Measurements from ENCODE around the gene RNF112. TPM values are rescaled to one million over a fixed set of nuclear protein-coding genes. Genes with fewer than 3 reads are reported as not detected.

RNF112 gene
- total RNA-seq, 1 experiment from 2014 or later: 0.09 TPM

DNA sequence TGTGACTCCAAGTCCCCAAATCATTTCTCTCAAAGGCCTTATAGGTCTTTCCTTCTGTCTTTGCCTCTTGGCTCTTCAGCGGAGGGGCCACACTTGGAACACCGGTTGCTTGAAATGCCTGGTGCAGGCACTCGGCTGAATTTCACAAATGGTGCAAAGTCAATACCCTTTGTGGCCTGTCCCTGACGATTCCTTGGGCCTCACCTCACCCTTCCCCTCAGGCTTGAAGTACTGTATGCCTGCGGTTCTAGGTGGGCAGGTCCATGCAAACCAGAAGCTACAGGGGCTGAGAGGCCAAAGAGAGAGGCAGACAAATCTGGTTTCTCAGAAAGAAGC lies 44.4 kb upstream of the RNF112 start:
- POLR2A ChIA-PET (ENCODE audit: low non-redundant PET): interaction anchor here (1.3 kb wide), 1 partner anchor 21 kb away, joined by 6 read pairs; no protein-coding TSS in a partner anchor
- intact Hi-C loops (cut with micrococcal nuclease; ENCODE audit: unreplicated experiment): no loop called here
- CTCF ChIA-PET: no interaction called here

DNA sequence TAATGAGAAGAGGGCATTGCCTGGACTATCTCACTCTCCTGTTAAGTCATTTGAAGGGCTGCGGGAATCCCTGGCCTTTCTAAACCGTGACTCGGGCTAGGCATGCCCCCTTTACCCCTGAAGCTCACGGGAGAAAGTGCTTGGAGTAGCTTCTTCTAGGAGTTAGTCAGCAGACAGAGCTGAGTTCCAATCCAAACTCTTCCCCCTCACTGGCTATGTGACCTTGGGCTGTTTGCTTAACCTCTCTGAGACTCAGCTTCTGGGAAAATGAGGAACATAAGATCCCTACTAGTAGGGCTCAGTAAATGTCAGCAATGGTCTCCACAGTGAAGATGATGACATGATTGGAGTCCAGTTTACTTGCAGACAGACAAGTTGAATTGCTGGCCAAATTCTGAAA lies 42.8 kb upstream of the RNF112 start:
- no peaks in the 10 kb centered on the region for H3K27me3 ChIP-seq (replicated peaks; ENCODE audit: insufficient read depth, low read depth, low read length, poor library complexity)
- DNase-seq (ENCODE audit: low spot score): no peak
- H3K9me3 ChIP-seq (ENCODE audit: low read depth, low read length, poor library complexity, severe bottlenecking): no peaks in the 10 kb centered on the region
- H3K36me3 ChIP-seq (ENCODE audit: insufficient read depth, low read length, poor library complexity, severe bottlenecking): no peaks in the 10 kb centered on the region
- peaks cover 12% of the 10 kb centered on the region for H3K4me1 ChIP-seq (ENCODE audit: insufficient read depth, low read length, poor library complexity, severe bottlenecking)
- TF ChIP-seq EZH2 (IDR thresholded peaks at IDR 0.05; ENCODE audit: borderline replicate concordance, low read depth, low read length, poor library complexity, severe bottlenecking): no peak
- TF ChIP-seq, protein P1, sequence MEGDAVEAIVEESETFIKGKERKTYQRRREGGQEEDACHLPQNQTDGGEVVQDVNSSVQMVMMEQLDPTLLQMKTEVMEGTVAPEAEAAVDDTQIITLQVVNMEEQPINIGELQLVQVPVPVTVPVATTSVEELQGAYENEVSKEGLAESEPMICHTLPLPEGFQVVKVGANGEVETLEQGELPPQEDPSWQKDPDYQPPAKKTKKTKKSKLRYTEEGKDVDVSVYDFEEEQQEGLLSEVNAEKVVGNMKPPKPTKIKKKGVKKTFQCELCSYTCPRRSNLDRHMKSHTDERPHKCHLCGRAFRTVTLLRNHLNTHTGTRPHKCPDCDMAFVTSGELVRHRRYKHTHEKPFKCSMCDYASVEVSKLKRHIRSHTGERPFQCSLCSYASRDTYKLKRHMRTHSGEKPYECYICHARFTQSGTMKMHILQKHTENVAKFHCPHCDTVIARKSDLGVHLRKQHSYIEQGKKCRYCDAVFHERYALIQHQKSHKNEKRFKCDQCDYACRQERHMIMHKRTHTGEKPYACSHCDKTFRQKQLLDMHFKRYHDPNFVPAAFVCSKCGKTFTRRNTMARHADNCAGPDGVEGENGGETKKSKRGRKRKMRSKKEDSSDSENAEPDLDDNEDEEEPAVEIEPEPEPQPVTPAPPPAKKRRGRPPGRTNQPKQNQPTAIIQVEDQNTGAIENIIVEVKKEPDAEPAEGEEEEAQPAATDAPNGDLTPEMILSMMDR (conservative IDR thresholded peaks at IDR 0.05; ENCODE audit: low read depth, low read length): no peak
- no peak overlapping the region for H3K4me3 ChIP-seq (ENCODE audit: low read depth, low read length, poor library complexity, severe bottlenecking)
- no peak overlapping the region for H3K27ac ChIP-seq (ENCODE audit: low read depth, low read length, poor library complexity, severe bottlenecking)
- CTCF ChIA-PET: no interaction called here
- BruUV-seq (replicated peaks): no TSS peak
- intact Hi-C loops (cut with micrococcal nuclease; ENCODE audit: unreplicated experiment): no loop called here
- POLR2A ChIA-PET (ENCODE audit: low non-redundant PET): no interaction called here

More for the DNA sequence above, 44.4 kb upstream of the RNF112 start:
- no peak for DNase-seq (ENCODE audit: low spot score)
- no peaks in the 10 kb centered on the region for H3K36me3 ChIP-seq (ENCODE audit: insufficient read depth, low read length, poor library complexity, severe bottlenecking)
- H3K27ac ChIP-seq (ENCODE audit: low read depth, low read length, poor library complexity, severe bottlenecking): no peak overlapping the region
- no TSS peak for BruUV-seq (replicated peaks)
- H3K4me1 ChIP-seq (ENCODE audit: insufficient read depth, low read length, poor library complexity, severe bottlenecking): peaks cover 18% of the 10 kb centered on the region
- TF ChIP-seq, protein P1 (conservative IDR thresholded peaks at IDR 0.05; ENCODE audit: low read depth, low read length): no peak
- no peak for TF ChIP-seq EZH2 (IDR thresholded peaks at IDR 0.05; ENCODE audit: borderline replicate concordance, low read depth, low read length, poor library complexity, severe bottlenecking)
- H3K4me3 ChIP-seq (ENCODE audit: low read depth, low read length, poor library complexity, severe bottlenecking): no peak overlapping the region
- no peaks in the 10 kb centered on the region for H3K27me3 ChIP-seq (replicated peaks; ENCODE audit: insufficient read depth, low read depth, low read length, poor library complexity)
- no peaks in the 10 kb centered on the region for H3K9me3 ChIP-seq (ENCODE audit: low read depth, low read length, poor library complexity, severe bottlenecking)

DNA sequence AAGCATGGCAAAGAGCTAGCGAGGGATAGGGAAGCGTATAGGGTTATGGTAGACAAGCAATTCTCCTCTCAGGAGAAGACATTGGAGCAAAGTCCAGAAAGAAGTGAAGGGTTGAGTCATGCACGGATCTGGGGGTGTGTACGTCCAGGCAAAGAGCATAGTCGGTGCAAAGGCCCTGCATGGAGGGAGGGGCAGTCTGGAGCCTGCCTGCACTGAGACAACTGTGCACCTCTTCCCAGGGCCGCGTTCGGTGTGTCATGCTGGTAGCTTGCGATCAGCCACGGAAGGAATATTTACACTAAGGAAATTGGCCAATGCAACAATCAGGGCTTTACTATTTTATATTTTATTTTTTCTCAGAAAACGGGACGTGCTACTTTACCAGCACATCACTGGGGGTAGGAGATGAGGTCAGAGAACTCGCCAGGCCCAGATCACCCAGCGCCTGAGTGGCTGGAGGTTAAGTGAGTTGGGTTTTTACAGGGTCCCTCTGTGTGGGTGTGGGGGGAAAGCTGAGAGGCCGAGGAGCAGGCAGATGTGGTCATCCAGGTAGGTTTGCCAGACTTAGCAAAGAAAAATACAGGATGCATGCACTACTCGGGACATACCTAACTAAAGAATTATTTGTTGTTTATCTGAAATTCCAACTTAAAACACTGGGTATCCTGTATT lies 41.8 kb upstream of the RNF112 start:
- intact Hi-C loops (cut with micrococcal nuclease; ENCODE audit: unreplicated experiment): no loop called here
- Histone ChIP-seq H3K27ac (ENCODE audit: low read depth, low read length, poor library complexity, severe bottlenecking) (no peak overlapping the region), H3K4me3 (ENCODE audit: low read depth, low read length, poor library complexity, severe bottlenecking) (no peak overlapping the region), H3K36me3 (ENCODE audit: insufficient read depth, low read length, poor library complexity, severe bottlenecking) (no peaks in the 10 kb centered on the region), H3K4me1 (ENCODE audit: insufficient read depth, low read length, poor library complexity, severe bottlenecking) (peaks cover 8% of the 10 kb centered on the region), H3K27me3 (replicated peaks; ENCODE audit: insufficient read depth, low read depth, low read length, poor library complexity) (no peaks in the 10 kb centered on the region), H3K9me3 (ENCODE audit: low read depth, low read length, poor library complexity, severe bottlenecking) (no peaks in the 10 kb centered on the region)
- BruUV-seq (replicated peaks): no TSS peak
- no peak for DNase-seq (ENCODE audit: low spot score)
- TF ChIP-seq, protein P1 (conservative IDR thresholded peaks at IDR 0.05; ENCODE audit: low read depth, low read length): no peak
- TF ChIP-seq EZH2 (IDR thresholded peaks at IDR 0.05; ENCODE audit: borderline replicate concordance, low read depth, low read length, poor library complexity, severe bottlenecking): no peak
- ChIA-PET CTCF (no interaction called here), POLR2A (ENCODE audit: low non-redundant PET) (no interaction called here)

All from A673 (cell line).